ENCODE results near the gene APOLD1.
"Not testable (repeated sequence)": the region's sequence is repeated elsewhere in the genome, so short reads cannot be mapped to it uniquely, and the experiment has no call there.

Gene APOLD1

GRCh38 chr12:12819221-12819620, 33.8 kb downstream of the APOLD1 start:
- Histone ChIP-seq H3F3A (ENCODE audit: insufficient read depth) (no peaks in the 10 kb centered on the region), H3K9ac (ENCODE audit: low read length) (no peak overlapping the region), H3K4me3 (ENCODE audit: insufficient read depth, low read length, poor library complexity, severe bottlenecking) (no peak overlapping the region), H2AFZ (ENCODE audit: low read depth, low read length, severe bottlenecking) (no peak overlapping the region), H3K27ac (ENCODE audit: low read depth, low read length) (no peak overlapping the region), H4K20me1 (ENCODE audit: low read depth, low read length) (no peaks in the 10 kb centered on the region), H3K36me3 (ENCODE audit: low read length) (0 out of 2 replicates have a peak, but pooled peaks cover 3% of the 10 kb centered on the region), H3K9me3 (ENCODE audit: insufficient read depth, low read length) (no peaks in the 10 kb centered on the region), H3K4me2 (ENCODE audit: low read depth, low read length, poor library complexity, severe bottlenecking) (no peak overlapping the region), H3K9me2 (replicated peaks; ENCODE audit: insufficient read depth, low read length) (no peaks in the 10 kb centered on the region), H3K27me3 (ENCODE audit: low read length) (no peaks in the 10 kb centered on the region), H3K79me2 (ENCODE audit: insufficient read depth, low read length) (peaks cover 29% of the 10 kb centered on the region)
- TF ChIP-seq CTCF (IDR thresholded peaks at IDR 0.05; ENCODE audit: insufficient read depth, low read length, poor library complexity, severe bottlenecking), result no peak
- no peak for TF ChIP-seq EZH2phosphoT487 (conservative IDR thresholded peaks at IDR 0.05; ENCODE audit: low read length)

- no peak overlapping the region for H3K4me2 ChIP-seq (ENCODE audit: low read depth, low read length, poor library complexity, severe bottlenecking)
- no peaks in the 10 kb centered on the region for H3K9me2 ChIP-seq (replicated peaks; ENCODE audit: insufficient read depth, low read length)
- TF ChIP-seq EZH2phosphoT487 (conservative IDR thresholded peaks at IDR 0.05; ENCODE audit: low read length) (no peak), CTCF (IDR thresholded peaks at IDR 0.05; ENCODE audit: insufficient read depth, low read length, poor library complexity, severe bottlenecking) (no peak)
- no peak overlapping the region for H3K4me3 ChIP-seq (ENCODE audit: insufficient read depth, low read length, poor library complexity, severe bottlenecking)
- H3F3A ChIP-seq (ENCODE audit: insufficient read depth), result no peaks in the 10 kb centered on the region
- H2AFZ ChIP-seq (ENCODE audit: low read depth, low read length, severe bottlenecking), result no peak overlapping the region
- peaks cover 23% of the 10 kb centered on the region; the same call in 1 of the 2 replicates for H3K79me2 ChIP-seq (ENCODE audit: insufficient read depth, low read length)
- no peaks in the 10 kb centered on the region for H3K27me3 ChIP-seq (ENCODE audit: low read length)
- no peak overlapping the region for H3K9ac ChIP-seq (ENCODE audit: low read length)
- H4K20me1 ChIP-seq (ENCODE audit: low read depth, low read length), result no peaks in the 10 kb centered on the region
- no peak overlapping the region for H3K27ac ChIP-seq (ENCODE audit: low read depth, low read length)
- H3K9me3 ChIP-seq (ENCODE audit: insufficient read depth, low read length), result no peaks in the 10 kb centered on the region
- 0 out of 2 replicates have a peak, but pooled peaks cover 3% of the 10 kb centered on the region for H3K36me3 ChIP-seq (ENCODE audit: low read length)
These were observed 34.4 kb downstream of the APOLD1 start for GRCh38 chr12:12819752-12820311.

- not testable (repeated sequence) for H3K27me3 ChIP-seq (ENCODE audit: low read length); H3K36me3 ChIP-seq (ENCODE audit: low read length); H3K9ac ChIP-seq (ENCODE audit: low read length); H4K20me1 ChIP-seq (ENCODE audit: low read depth, low read length); H3F3A ChIP-seq (ENCODE audit: insufficient read depth); H3K9me3 ChIP-seq (ENCODE audit: insufficient read depth, low read length); H3K4me2 ChIP-seq (ENCODE audit: low read depth, low read length, poor library complexity, severe bottlenecking); H3K4me3 ChIP-seq (ENCODE audit: insufficient read depth, low read length, poor library complexity, severe bottlenecking); H3K27ac ChIP-seq (ENCODE audit: low read depth, low read length); H3K9me2 ChIP-seq (replicated peaks; ENCODE audit: insufficient read depth, low read length); H2AFZ ChIP-seq (ENCODE audit: low read depth, low read length, severe bottlenecking)
- peaks cover 22% of the 10 kb centered on the region; the same call in 1 of the 2 replicates for H3K79me2 ChIP-seq (ENCODE audit: insufficient read depth, low read length)
These were observed 34.9 kb downstream of the APOLD1 start for GRCh38 chr12:12820376-12820775.

- no peak overlapping the region for H3K27ac ChIP-seq (ENCODE audit: low read depth, low read length)
- H3F3A ChIP-seq (ENCODE audit: insufficient read depth), result no peaks in the 10 kb centered on the region
- H3K36me3 ChIP-seq (ENCODE audit: low read length), result 0 out of 2 replicates have a peak, but pooled peaks cover 3% of the 10 kb centered on the region
These were observed 36.5 kb downstream of the APOLD1 start for GRCh38 chr12:12821975-12822374.

More at GRCh38 chr12:12821975-12822374, 36.5 kb downstream of the APOLD1 start:
- Histone ChIP-seq H4K20me1 (ENCODE audit: low read depth, low read length) (no peaks in the 10 kb centered on the region), H3K27me3 (ENCODE audit: low read length) (no peaks in the 10 kb centered on the region), H3K4me2 (ENCODE audit: low read depth, low read length, poor library complexity, severe bottlenecking) (no peak overlapping the region), H3K4me3 (ENCODE audit: insufficient read depth, low read length, poor library complexity, severe bottlenecking) (no peak overlapping the region), H3K79me2 (ENCODE audit: insufficient read depth, low read length) (peaks cover 12% of the 10 kb centered on the region; the same call in 1 of the 2 replicates), H3K9me2 (replicated peaks; ENCODE audit: insufficient read depth, low read length) (no peaks in the 10 kb centered on the region), H3K9me3 (ENCODE audit: insufficient read depth, low read length) (no peaks in the 10 kb centered on the region), H2AFZ (ENCODE audit: low read depth, low read length, severe bottlenecking) (no peak overlapping the region), H3K9ac (ENCODE audit: low read length) (no peak overlapping the region)
- TF ChIP-seq EZH2phosphoT487 (conservative IDR thresholded peaks at IDR 0.05; ENCODE audit: low read length) (no peak), CTCF (IDR thresholded peaks at IDR 0.05; ENCODE audit: insufficient read depth, low read length, poor library complexity, severe bottlenecking) (no peak)

Measured in SU-DHL-6 (cell line).